ENCODE data around the gene CRLF2. TPM values are rescaled to one million over a fixed set of nuclear protein-coding genes. Genes with fewer than 3 reads are reported as not detected.
"Not testable (repeated sequence)": the region's sequence is repeated elsewhere in the genome, so short reads cannot be mapped to it uniquely, and the experiment has no call there.

CRLF2 gene
- total RNA-seq, 1 donor from 2014 or later, result not detected

GRCh38 chrX:1190596-1191145 lies 21.8 kb downstream of the CRLF2 start:
- H3K27me3 Mint-ChIP-seq, result no peaks in the 10 kb centered on the region
- no peaks in the 10 kb centered on the region for H3K36me3 Mint-ChIP-seq (ENCODE audit: low read depth)
- no peak for TF ChIP-seq CTCF (IDR thresholded peaks at IDR 0.05)
- H3K4me3 Mint-ChIP-seq, result no peak overlapping the region
- CTCF ChIA-PET, result no interaction called here
- H3K4me1 Mint-ChIP-seq, result no peaks in the 10 kb centered on the region
- ATAC-seq (ENCODE audit: low read depth), result no peak
- DNase-seq, result no peak
- no peak overlapping the region for H3K27ac Mint-ChIP-seq
- H3K9me3 Mint-ChIP-seq, result no peaks in the 10 kb centered on the region
- intact Hi-C loops (cut with micrococcal nuclease), result no loop called here
- POLR2A ChIA-PET, result no interaction called here

DNA sequence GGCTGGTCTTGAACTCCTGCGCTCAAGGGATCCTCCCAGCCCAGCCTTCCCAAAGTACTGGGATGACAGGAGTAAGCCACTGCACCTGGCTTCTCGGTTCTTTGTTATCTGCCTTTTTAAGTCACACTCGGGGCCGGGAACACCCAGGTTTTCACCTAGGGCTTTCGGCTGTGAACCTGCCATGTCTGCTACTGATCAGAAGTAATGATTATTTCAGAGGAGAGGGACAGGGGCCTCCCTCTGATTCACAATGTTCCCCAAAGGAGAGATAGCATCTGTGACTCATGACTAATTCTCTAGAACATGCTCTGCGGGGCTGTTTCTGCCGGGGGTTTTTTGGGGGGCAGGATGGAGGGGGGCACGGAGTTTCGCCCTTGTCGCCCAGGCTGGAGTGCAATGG lies 26.9 kb downstream of the CRLF2 start:
- H3K4me3 Mint-ChIP-seq, result no peak overlapping the region
- H3K27ac Mint-ChIP-seq, result no peak overlapping the region
- H3K36me3 Mint-ChIP-seq (ENCODE audit: low read depth), result no peaks in the 10 kb centered on the region
- ChIA-PET CTCF (no interaction called here), POLR2A (no interaction called here)
- no peaks in the 10 kb centered on the region for H3K27me3 Mint-ChIP-seq
- intact Hi-C loops (cut with micrococcal nuclease), result no loop called here
- no peaks in the 10 kb centered on the region for H3K9me3 Mint-ChIP-seq
- ATAC-seq (ENCODE audit: low read depth) (no peak), DNase-seq (no peak)
- H3K4me1 Mint-ChIP-seq, result no peaks in the 10 kb centered on the region
- no peak for TF ChIP-seq CTCF (IDR thresholded peaks at IDR 0.05)

- ATAC-seq (ENCODE audit: low read depth), result no peak
- intact Hi-C loops (cut with micrococcal nuclease), result no loop called here
- POLR2A ChIA-PET, result no interaction called here
- Mint-ChIP-seq H3K27ac (peak overlapping the region; percentile 5), H3K4me3 (no peak overlapping the region), H3K9me3 (no peaks in the 10 kb centered on the region), H3K27me3 (no peaks in the 10 kb centered on the region), H3K4me1 (no peaks in the 10 kb centered on the region), H3K36me3 (ENCODE audit: low read depth) (no peaks in the 10 kb centered on the region)
- CTCF ChIA-PET, result no interaction called here
- TF ChIP-seq CTCF (IDR thresholded peaks at IDR 0.05), result no peak
- DNase-seq, result no peak
Observed at GRCh38 chrX:1182211-1182610, 30.2 kb downstream of the CRLF2 start.

DNA sequence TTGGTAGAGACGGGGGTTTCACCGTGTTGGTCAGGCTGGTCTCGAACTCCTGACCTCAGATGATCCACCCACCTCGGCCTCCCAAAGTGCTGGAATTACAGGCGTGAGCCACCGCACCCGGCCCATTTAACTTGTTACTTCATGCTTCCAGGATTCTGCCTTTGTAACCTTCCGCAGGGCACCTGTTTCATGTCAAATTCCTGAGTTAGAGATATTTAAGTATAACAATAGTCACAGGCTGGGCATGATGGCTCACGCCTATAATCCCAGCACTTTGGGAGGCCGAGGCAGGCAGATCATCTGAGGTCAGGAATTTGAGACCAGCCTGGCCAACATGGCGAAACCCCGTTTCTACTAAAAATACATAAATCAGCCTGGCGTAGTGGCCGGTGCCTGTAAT lies 30.8 kb downstream of the CRLF2 start:
- CTCF ChIA-PET; POLR2A ChIA-PET; ATAC-seq (ENCODE audit: low read depth); H3K4me1 Mint-ChIP-seq; DNase-seq; H3K4me3 Mint-ChIP-seq; intact Hi-C loops (cut with micrococcal nuclease); H3K9me3 Mint-ChIP-seq; H3K27ac Mint-ChIP-seq; H3K36me3 Mint-ChIP-seq (ENCODE audit: low read depth); H3K27me3 Mint-ChIP-seq: not testable (repeated sequence)

- ATAC-seq (ENCODE audit: low read depth) (no peak), DNase-seq (no peak)
- intact Hi-C loops (cut with micrococcal nuclease), result no loop called here
- Mint-ChIP-seq H3K9me3 (no peaks in the 10 kb centered on the region), H3K27ac (no peak overlapping the region), H3K4me3 (no peak overlapping the region), H3K36me3 (ENCODE audit: low read depth) (no peaks in the 10 kb centered on the region), H3K27me3 (no peaks in the 10 kb centered on the region), H3K4me1 (no peaks in the 10 kb centered on the region)
- CTCF ChIA-PET, result no interaction called here
- TF ChIP-seq CTCF (IDR thresholded peaks at IDR 0.05), result no peak
- POLR2A ChIA-PET, result no interaction called here
Observed at GRCh38 chrX:1181170-1181569, 31.3 kb downstream of the CRLF2 start.

GRCh38 chrX:1178580-1179057 lies 33.8 kb downstream of the CRLF2 start:
- DNase-seq (no peak), ATAC-seq (ENCODE audit: low read depth) (no peak)
- CTCF ChIA-PET, result no interaction called here
- Mint-ChIP-seq H3K4me1 (no peaks in the 10 kb centered on the region), H3K9me3 (no peaks in the 10 kb centered on the region), H3K27ac (no peak overlapping the region), H3K36me3 (ENCODE audit: low read depth) (no peaks in the 10 kb centered on the region), H3K4me3 (no peak overlapping the region), H3K27me3 (no peaks in the 10 kb centered on the region)
- POLR2A ChIA-PET, result no interaction called here
- intact Hi-C loops (cut with micrococcal nuclease), result no loop called here
- TF ChIP-seq CTCF (IDR thresholded peaks at IDR 0.05), result no peak

- H3K4me3 Mint-ChIP-seq; H3K4me1 Mint-ChIP-seq; H3K36me3 Mint-ChIP-seq (ENCODE audit: low read depth); H3K27me3 Mint-ChIP-seq; H3K9me3 Mint-ChIP-seq; DNase-seq; CTCF ChIA-PET; ATAC-seq (ENCODE audit: low read depth); POLR2A ChIA-PET; intact Hi-C loops (cut with micrococcal nuclease): not testable (repeated sequence)
- H3K27ac Mint-ChIP-seq, result peak overlapping the region; percentile 20
Observed at GRCh38 chrX:1176531-1177320, 35.7 kb downstream of the CRLF2 start.

Data from activated B cell treated with CpG ODN at 0.5 μM for 24 hours (primary cell).